ENCODE data around the gene PTX3. TPM values are rescaled to one million over a fixed set of nuclear protein-coding genes. Genes with fewer than 3 reads are reported as not detected.

The PTX3 gene
- total RNA-seq, 2 experiments from 2014 or later: not detected

DNA sequence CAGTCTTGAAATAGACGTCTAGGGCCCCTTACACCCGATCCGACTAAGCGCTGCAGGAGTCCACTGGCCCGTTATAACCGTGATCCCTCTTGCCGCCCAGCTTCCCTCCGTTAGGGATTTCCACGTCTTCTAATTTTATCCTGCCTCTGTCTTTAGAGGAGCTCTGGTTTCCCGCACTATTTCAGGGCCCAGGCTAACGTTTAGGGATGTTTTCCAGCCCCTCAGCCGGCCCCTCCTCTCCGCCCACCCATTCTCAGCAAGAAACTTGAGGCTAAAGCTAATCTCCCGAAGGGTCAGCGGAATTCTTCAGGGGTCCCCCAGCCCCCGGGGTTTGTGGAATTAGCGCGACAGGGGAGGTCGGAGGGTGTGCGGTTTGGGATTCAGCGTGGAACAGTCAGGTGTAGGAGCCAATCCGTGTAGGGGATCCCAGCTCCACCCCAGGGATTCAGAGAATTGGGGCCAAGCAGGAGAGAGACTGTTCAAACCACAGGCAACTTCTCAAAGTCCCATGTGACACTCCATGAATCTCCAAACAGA is 1.6 kb downstream of the PTX3 start:
- Mint-ChIP-seq H3K4me1 (ENCODE audit: low read depth) (peaks cover 10% of the 10 kb centered on the region), H3K9me3 (no peaks in the 10 kb centered on the region), H3K4me3 (no peak overlapping the region), H3K36me3 (ENCODE audit: low read depth) (no peaks in the 10 kb centered on the region), H3K27me3 (ENCODE audit: low read depth) (peaks cover 22% of the 10 kb centered on the region), H3K27ac (no peak overlapping the region)
- intact Hi-C loops (cut with micrococcal nuclease): loop anchor here (5.0 kb wide), 1 partner anchor 669 kb away; the partner anchor contains the start of gene SHOX2
- CTCF ChIA-PET: interaction anchor here (1.1 kb wide), 1 partner anchor 20 kb away, joined by 3 read pairs; no protein-coding TSS in a partner anchor
- DNase-seq: no peak

DNA sequence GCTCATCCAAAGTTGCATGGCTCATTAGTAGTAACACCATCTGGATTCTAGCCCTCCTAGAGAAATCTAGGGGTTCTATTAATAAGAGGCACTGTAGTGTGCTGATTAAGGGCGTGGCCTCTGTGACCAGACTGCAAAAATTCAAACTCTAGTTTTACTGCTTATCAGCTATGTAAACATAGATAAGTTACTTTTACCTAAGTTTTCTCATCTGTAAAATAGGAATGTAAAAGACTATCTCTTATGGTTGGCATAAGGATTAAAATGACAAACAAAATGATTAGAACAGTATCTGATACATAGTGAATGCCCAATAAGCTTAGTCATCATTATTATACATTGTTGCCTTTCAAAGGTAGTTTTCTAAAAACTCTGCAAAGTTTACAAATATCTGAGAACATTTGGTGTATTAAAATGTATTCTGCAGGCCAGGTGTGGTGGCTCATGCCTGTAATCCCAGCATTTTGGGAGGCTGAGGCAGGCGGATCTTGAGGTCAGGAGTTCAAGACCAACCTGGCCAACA is 4.5 kb downstream of the PTX3 start:
- intact Hi-C loops (cut with micrococcal nuclease): no loop called here
- H3K4me1 Mint-ChIP-seq (ENCODE audit: low read depth): peaks cover 10% of the 10 kb centered on the region
- CTCF ChIA-PET: no interaction called here
- no peak overlapping the region for H3K4me3 Mint-ChIP-seq
- DNase-seq: no peak
- H3K9me3 Mint-ChIP-seq: no peaks in the 10 kb centered on the region
- H3K27ac Mint-ChIP-seq: no peak overlapping the region
- H3K27me3 Mint-ChIP-seq (ENCODE audit: low read depth): peaks cover 20% of the 10 kb centered on the region
- no peaks in the 10 kb centered on the region for H3K36me3 Mint-ChIP-seq (ENCODE audit: low read depth)

DNA sequence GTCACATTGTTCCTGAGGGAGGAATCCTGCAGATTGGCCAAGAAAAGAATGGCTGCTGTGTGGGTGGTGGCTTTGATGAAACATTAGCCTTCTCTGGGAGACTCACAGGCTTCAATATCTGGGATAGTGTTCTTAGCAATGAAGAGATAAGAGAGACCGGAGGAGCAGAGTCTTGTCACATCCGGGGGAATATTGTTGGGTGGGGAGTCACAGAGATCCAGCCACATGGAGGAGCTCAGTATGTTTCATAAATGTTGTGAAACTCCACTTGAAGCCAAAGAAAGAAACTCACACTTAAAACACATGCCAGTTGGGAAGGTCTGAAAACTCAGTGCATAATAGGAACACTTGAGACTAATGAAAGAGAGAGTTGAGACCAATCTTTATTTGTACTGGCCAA is 6.1 kb downstream of the PTX3 start:
- Mint-ChIP-seq H3K27me3 (ENCODE audit: low read depth) (peaks cover 11% of the 10 kb centered on the region), H3K4me1 (ENCODE audit: low read depth) (no peaks in the 10 kb centered on the region), H3K4me3 (no peak overlapping the region), H3K9me3 (no peaks in the 10 kb centered on the region), H3K27ac (no peak overlapping the region), H3K36me3 (ENCODE audit: low read depth) (no peaks in the 10 kb centered on the region)
- CTCF ChIA-PET: no interaction called here
- intact Hi-C loops (cut with micrococcal nuclease): no loop called here
- DNase-seq: no peak

DNA sequence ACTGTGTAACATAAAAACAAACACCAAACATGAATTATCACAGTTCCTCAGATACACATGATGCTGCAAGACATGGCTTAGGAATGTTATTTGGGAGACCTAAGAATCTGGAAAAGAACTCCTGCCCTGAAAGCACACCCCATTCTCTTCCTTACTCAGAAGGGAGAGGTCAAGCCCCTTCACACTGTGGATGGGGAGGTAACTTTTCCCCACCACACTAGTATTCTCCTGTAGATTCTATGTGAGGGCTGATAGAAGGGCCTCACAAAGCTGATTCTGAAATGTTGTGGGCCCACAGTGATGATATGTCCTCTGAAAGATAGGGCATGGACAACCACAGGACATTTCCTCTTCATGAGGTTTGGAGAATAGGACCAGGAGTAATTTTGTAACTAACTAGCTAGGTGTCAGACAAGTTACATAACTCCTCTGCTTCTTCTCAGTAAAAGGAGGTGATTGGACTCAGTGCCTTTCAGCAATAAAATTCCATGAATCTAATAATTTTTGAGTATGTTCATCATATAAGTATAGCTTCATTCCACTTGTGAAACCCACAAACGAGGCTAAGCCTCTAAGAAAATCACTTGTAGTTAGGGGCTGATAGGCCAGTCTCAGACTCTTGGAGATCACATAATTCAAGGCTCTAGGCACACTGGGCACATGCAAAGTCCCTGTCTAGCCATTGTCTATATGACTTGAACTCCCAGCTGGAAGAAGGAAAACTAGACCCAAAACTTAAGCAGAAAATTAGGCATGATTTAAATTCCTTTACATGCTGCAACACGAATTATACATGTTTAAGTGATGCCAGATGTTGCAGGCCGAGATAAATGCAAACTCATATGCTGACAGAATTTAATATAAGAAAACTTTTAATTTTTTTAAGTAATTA is 7.5 kb downstream of the PTX3 start:
- no peaks in the 10 kb centered on the region for H3K9me3 Mint-ChIP-seq
- CTCF ChIA-PET: interaction anchor here (1.3 kb wide), 1 partner anchor 11 kb away, joined by 3 read pairs; no protein-coding TSS in a partner anchor
- no peak for DNase-seq
- intact Hi-C loops (cut with micrococcal nuclease): no loop called here
- H3K27me3 Mint-ChIP-seq (ENCODE audit: low read depth): peaks cover under 1% of the 10 kb centered on the region
- H3K36me3 Mint-ChIP-seq (ENCODE audit: low read depth): no peaks in the 10 kb centered on the region
- no peak overlapping the region for H3K4me3 Mint-ChIP-seq
- H3K27ac Mint-ChIP-seq: no peak overlapping the region
- no peaks in the 10 kb centered on the region for H3K4me1 Mint-ChIP-seq (ENCODE audit: low read depth)

DNA sequence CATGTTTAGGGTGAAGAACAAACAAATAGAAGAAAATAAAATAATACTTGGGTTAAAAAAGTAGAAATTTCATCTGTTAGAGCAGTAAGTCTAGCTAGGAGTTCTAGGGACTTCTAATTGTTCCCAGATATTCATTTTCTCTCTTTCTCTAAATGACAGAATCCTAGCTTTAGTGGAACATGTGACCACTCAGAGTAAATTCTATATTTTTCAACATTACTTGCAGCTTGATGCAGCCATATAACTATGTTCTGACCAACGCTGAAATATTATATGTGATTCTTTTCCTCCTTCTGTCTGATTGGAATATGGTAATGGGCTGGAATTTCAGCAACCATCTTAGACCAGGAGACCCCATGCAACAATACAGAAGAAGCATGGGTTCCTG is 8.1 kb downstream of the PTX3 start:
- H3K36me3 Mint-ChIP-seq (ENCODE audit: low read depth): no peaks in the 10 kb centered on the region
- no peaks in the 10 kb centered on the region for H3K9me3 Mint-ChIP-seq
- intact Hi-C loops (cut with micrococcal nuclease): no loop called here
- CTCF ChIA-PET: interaction anchor here (1.3 kb wide), 1 partner anchor 12 kb away, joined by 3 read pairs; no protein-coding TSS in a partner anchor
- no peak overlapping the region for H3K27ac Mint-ChIP-seq
- DNase-seq: no peak
- no peak overlapping the region for H3K4me3 Mint-ChIP-seq
- no peaks in the 10 kb centered on the region for H3K4me1 Mint-ChIP-seq (ENCODE audit: low read depth)
- H3K27me3 Mint-ChIP-seq (ENCODE audit: low read depth): no peaks in the 10 kb centered on the region

DNA sequence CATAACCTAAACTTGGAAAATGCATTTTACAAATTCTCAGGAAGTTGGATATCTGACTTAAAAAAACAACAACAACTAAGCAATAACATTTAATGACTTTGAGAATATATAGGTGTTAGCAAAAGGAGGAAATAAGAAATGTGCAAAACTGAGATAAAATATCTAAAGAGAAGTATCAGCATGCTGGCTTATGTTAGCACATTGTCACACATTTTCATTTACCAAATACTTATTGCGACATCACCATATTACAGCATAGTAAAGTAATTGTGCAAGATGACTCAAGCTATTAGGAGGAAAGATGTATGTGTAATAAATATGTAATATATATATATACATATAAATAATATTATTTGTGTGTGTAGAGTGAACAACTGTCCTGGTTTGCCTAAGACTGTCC is 9.2 kb downstream of the PTX3 start:
- no peak overlapping the region for H3K4me3 Mint-ChIP-seq

DNA sequence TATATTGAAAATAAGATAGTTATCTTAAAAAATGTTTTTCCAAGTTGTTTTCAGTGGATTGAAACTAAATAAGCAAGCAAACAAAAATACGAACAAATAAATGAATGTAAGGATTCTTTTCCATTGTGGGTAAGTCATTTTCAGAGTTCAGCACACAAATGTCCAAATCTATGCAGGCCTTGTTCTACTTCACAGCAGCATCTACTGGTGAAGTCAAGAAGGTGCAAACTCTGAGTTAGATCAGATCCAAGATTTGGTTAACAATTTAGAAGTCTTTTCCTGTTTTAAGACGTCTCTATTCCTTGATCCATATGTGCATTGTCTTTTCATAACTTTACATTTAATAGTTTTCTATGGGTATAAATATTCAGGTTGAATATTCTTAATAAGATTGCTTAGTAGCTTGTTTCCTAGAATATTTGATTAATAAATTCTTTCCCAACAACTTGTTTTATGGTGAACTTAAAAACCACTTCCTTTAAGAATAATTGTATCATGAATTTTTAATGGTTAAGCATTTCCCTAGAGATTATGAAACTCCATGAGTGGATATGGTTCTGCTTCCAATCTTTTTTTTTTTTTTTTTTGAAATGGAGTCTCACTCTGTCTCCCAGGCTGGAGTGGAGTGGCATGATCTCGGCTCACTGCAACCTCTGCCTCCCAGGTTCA is 10.5 kb downstream of the PTX3 start:
- Mint-ChIP-seq H3K4me3 (no peak overlapping the region), H3K27ac (no peak overlapping the region), H3K9me3 (no peaks in the 10 kb centered on the region), H3K27me3 (ENCODE audit: low read depth) (peaks cover 2% of the 10 kb centered on the region), H3K36me3 (ENCODE audit: low read depth) (no peaks in the 10 kb centered on the region), H3K4me1 (ENCODE audit: low read depth) (no peaks in the 10 kb centered on the region)
- intact Hi-C loops (cut with micrococcal nuclease): no loop called here
- CTCF ChIA-PET: no interaction called here
- no peak for DNase-seq

More for the DNA sequence above, 9.2 kb downstream of the PTX3 start:
- intact Hi-C loops (cut with micrococcal nuclease): no loop called here
- Mint-ChIP-seq H3K27me3 (ENCODE audit: low read depth) (peaks cover under 1% of the 10 kb centered on the region), H3K9me3 (no peaks in the 10 kb centered on the region), H3K36me3 (ENCODE audit: low read depth) (no peaks in the 10 kb centered on the region), H3K4me1 (ENCODE audit: low read depth) (no peaks in the 10 kb centered on the region), H3K27ac (no peak overlapping the region)
- no peak for DNase-seq
- CTCF ChIA-PET: no interaction called here

DNA sequence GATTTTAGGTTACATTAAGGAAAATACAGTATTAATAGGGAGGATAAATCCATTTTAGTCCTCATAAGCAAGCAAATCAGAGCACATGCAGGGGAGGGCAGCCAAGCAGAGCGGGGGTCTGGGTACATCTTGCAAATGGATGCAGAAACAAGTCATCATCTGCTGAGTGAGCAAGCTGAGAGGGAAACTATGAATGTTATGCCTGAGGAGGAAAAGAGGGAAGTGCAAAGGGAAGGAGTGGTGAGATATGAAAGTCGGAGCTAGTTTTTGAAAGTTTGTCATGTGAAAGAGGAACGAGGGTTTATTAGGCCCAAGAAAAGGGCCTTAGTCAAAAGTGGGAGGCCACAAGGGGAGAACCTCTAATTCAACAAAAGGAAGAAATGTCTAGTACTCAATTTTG is 15.4 kb downstream of the PTX3 start:
- DNase-seq: no peak
- Mint-ChIP-seq H3K4me3 (no peak overlapping the region), H3K27ac (no peak overlapping the region), H3K9me3 (no peaks in the 10 kb centered on the region), H3K36me3 (ENCODE audit: low read depth) (no peaks in the 10 kb centered on the region), H3K27me3 (ENCODE audit: low read depth) (peaks cover 6% of the 10 kb centered on the region), H3K4me1 (ENCODE audit: low read depth) (no peaks in the 10 kb centered on the region)
- CTCF ChIA-PET: no interaction called here
- intact Hi-C loops (cut with micrococcal nuclease): no loop called here

DNA sequence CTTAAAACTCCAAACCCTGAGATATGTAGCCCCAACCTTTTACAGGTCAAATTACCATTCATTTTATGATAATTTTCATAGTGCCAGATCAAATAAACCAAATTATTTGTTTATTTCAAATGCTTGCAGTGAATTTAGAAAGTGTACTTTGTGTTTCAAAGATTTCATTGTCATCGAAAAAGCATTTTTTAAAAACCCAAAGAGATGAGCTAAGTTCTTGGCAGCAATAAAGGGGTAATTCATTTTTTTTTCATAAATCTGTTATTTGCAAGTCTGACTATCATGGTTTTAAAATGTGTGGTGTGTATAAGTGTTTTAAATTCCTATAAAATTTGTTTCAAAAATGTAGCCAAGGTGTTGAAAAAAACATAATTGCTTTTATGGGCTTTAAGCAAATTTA is 17.2 kb downstream of the PTX3 start:
- no peak for DNase-seq
- intact Hi-C loops (cut with micrococcal nuclease): no loop called here
- no peaks in the 10 kb centered on the region for H3K4me1 Mint-ChIP-seq (ENCODE audit: low read depth)
- CTCF ChIA-PET: no interaction called here
- H3K27ac Mint-ChIP-seq: no peak overlapping the region
- no peaks in the 10 kb centered on the region for H3K9me3 Mint-ChIP-seq
- H3K4me3 Mint-ChIP-seq: no peak overlapping the region
- H3K27me3 Mint-ChIP-seq (ENCODE audit: low read depth): peaks cover 10% of the 10 kb centered on the region
- no peaks in the 10 kb centered on the region for H3K36me3 Mint-ChIP-seq (ENCODE audit: low read depth)

DNA sequence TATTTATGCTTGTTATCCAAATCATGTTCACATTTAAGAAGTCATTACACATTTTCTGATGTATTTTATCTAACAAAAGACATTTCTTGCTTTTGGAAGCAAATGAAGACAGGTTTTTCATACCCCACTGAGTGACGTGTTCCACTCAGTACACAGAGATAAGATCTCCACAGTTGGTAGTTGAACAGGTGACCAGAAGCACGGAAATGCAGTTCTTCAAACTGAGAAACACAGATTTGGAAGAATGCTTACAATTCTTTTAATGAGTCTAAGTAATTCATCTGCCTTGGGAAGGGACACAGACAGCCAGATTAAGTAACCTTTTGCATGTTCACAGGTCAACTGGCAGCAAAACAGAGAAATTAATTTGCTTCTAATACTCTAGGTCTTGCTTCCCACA is 23.1 kb downstream of the PTX3 start:
- intact Hi-C loops (cut with micrococcal nuclease): no loop called here
- Mint-ChIP-seq H3K27me3 (ENCODE audit: low read depth) (peaks cover 26% of the 10 kb centered on the region), H3K36me3 (ENCODE audit: low read depth) (no peaks in the 10 kb centered on the region), H3K27ac (no peak overlapping the region), H3K9me3 (no peaks in the 10 kb centered on the region), H3K4me3 (no peak overlapping the region), H3K4me1 (ENCODE audit: low read depth) (no peaks in the 10 kb centered on the region)
- DNase-seq: no peak
- CTCF ChIA-PET: interaction anchor here (1.2 kb wide), 1 partner anchor 73 kb away, joined by 3 read pairs; no protein-coding TSS in a partner anchor

DNA sequence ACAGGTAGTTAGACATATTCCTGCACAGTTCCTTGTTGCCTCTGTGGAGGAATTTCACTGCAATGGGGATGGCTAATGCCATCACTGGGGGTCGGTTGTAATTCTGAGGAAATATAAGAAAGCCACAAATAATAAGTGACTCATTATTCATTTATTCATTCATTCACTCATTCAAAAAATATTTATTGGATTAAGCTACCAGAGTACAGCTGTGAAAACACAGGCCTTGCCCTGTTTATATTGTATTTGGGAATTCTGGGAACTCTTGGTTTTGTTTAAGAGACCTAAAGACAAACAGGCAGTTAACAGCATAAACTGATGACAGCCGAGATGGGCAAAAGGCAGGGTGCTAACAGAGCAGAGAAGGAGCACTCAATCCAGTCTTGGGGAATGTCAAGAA is 23.6 kb downstream of the PTX3 start:
- Mint-ChIP-seq H3K9me3 (no peaks in the 10 kb centered on the region), H3K4me1 (ENCODE audit: low read depth) (no peaks in the 10 kb centered on the region), H3K36me3 (ENCODE audit: low read depth) (no peaks in the 10 kb centered on the region), H3K27ac (no peak overlapping the region), H3K4me3 (no peak overlapping the region), H3K27me3 (ENCODE audit: low read depth) (peaks cover 26% of the 10 kb centered on the region)
- intact Hi-C loops (cut with micrococcal nuclease): no loop called here
- CTCF ChIA-PET: interaction anchor here (1.2 kb wide), 1 partner anchor 73 kb away, joined by 3 read pairs; no protein-coding TSS in a partner anchor
- no peak for DNase-seq

DNA sequence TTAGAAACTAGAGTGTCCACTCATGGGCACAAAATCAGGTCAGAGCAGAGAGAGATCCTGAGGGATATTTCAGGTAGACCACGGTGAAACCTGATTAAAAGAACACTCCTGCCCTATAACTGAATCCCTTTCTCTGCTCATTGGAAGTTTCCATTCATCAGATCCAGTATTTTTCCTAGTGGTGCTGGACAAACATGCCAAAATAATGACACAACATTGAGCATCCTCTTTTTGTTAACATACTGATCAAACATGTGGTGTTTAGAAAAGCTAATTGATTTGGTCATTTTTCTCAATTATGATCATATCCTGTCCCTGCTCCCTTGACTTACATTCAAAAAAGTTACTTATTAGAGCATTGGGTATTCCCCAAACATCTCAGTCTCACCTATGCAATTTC is 27.2 kb downstream of the PTX3 start:
- H3K9me3 Mint-ChIP-seq: no peaks in the 10 kb centered on the region
- CTCF ChIA-PET: no interaction called here
- no peak overlapping the region for H3K27ac Mint-ChIP-seq
- no peaks in the 10 kb centered on the region for H3K4me1 Mint-ChIP-seq (ENCODE audit: low read depth)
- peaks cover 20% of the 10 kb centered on the region for H3K27me3 Mint-ChIP-seq (ENCODE audit: low read depth)
- intact Hi-C loops (cut with micrococcal nuclease): no loop called here
- no peak for DNase-seq
- H3K4me3 Mint-ChIP-seq: no peak overlapping the region
- H3K36me3 Mint-ChIP-seq (ENCODE audit: low read depth): no peaks in the 10 kb centered on the region

Data from activated naive CD4-positive, alpha-beta T cell treated with anti-CD3 and anti-CD28 coated beads for 36 hours (primary cell).